GM21367 (cell line): ENCODE measurements around the gene MAP7.
"Not testable (repeated sequence)": the region's sequence is repeated elsewhere in the genome, so short reads cannot be mapped to it uniquely, and the experiment has no call there.

ENCODE experiments used
- ATAC-seq: cut with Tn5 transposase; IDR thresholded peaks from one replicate; pipeline ENCODE4 v1.9.1; 2021; ENCODE audit not compliant: unreplicated experiment

MAP7 gene

DNA sequence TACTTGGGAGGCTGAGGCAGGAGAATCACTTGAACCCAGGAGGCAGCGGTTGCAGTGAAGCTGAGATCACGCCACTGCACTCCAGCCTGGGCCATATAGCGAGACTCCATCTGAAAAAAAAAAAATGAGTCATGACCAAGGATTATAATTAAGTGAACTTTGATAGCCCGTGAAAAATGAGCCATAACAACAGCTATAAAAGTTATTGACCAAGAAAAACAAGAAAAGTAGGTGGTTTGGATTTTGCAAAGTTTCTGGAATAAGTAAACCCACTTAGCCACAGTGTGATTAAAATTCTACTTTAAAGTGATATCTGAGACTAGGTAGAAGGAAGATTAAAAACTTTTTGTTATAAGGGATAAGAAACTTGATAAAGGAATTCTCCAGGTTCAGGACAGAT lies 234.6 kb downstream of the MAP7 start:
- no peak for ATAC-seq

DNA sequence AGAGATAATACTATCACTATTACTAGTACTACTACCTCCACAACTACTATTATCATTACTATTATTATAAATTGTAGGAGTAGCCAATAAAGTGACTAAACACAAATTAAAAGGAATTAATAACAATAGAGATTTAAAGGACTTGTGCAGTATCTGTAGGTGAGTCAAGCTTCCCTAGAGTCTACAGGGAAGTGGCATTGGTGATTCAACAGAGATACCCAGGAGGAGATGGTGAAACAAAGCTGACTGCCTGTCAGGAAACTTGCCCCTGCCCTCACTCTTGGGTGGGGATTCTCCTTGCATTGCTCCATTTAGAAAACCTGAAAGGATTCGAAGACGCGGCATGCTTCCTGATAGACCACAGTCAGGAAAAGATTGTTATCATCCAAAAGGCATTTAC lies 237.2 kb downstream of the MAP7 start:
- no peak for ATAC-seq

DNA sequence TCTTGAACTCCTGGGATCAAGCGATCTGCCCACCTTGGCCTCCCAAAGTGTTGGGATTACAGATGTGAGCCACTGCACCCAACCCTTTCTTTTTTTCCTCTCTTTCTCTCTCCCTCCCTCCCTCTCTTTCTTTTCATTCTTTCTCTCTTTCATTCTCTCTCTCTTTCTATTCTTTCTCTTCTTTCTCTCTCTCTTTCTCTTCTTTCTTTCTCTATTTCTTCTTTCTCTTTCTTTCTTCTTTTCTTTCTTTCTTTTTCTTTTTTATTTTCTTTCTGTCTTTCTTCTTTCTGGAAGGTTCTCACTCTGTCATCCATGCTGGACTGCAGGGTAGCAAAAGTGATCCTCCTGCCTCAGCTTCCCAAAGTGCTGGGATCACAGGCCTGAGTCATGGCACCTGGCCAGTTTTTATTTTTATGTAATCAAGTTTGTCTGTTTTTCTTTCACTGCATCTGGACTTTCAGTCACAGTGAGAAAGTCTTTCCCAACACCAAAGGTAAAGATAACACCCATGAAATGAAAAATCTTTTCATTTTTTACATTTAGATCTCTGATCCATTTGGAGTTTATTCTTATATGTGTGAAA lies 240.4 kb downstream of the MAP7 start:
- ATAC-seq = no peak

DNA sequence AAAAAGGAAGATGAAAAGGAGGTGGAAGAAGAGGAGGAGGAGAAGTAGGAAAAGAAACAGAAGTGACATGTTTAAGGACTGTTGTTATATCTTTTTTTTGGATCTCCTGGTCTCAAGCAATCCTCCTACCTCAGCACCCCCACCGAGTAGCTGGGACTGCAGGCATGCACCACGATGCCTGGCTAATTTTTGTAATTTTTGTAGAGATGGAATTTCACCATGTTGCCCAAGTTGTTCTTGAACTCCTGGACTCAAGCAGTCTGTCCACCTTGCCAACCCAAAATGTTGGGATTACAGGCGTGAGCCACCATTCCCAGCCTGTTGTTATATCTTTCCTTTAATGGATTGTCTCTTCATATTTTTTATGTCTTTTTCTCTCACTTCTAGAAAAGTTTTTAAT lies 241.1 kb downstream of the MAP7 start:
- no peak for ATAC-seq

DNA sequence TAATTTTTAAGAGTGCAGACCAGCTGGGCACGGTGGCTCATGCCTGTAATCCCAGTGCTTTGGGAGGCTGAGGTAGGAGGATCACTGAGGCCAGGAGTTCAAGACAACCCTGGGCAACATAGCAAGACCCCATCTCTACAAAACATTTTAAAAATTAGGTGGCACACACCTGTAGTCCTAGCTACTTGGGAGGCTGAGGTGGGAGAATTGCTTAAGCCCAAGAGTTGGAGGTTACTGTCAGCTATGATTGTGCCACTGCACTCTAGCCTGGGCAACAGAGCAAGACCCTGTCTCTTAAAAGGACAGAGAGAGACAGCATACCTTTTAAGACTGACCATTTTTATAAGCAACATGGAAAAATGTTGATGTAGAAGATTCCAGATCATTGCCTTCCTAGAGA lies 241.8 kb downstream of the MAP7 start:
- not testable (repeated sequence) for ATAC-seq

GRCh38 chr6:136307351-136307750 lies 242.9 kb downstream of the MAP7 start:
- ATAC-seq = no peak

- ATAC-seq = no peak
Measured at GRCh38 chr6:136306466-136306865, 243.8 kb downstream of the MAP7 start.

GRCh38 chr6:136304410-136304809 lies 245.8 kb downstream of the MAP7 start:
- ATAC-seq = no peak

GRCh38 chr6:136303516-136303915 lies 246.7 kb downstream of the MAP7 start:
- no peak for ATAC-seq

DNA sequence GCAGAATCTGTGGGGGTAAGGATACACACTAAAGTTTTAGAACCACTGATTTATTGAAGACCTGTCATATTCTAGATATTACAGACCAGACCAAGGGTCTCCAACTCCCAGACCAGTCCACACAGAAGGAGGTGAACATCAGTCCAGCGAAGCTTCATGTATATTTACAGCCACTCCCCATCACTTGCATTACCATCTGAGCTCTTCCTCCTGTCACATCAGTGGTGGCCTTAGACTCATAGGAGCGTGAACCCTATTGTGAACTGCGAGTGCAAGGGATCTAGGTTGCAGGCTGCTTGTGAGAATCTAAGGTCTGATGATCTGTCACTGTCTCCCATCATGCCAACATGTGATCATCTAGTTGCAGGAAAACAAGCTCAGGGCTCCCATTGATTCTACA lies 255.6 kb downstream of the MAP7 start:
- no peak for ATAC-seq
